NCI-H2227 treated with DMSO at 0.1 percent for 48 hours (cell line): ENCODE data around the gene HIGD2A.
"Not testable (repeated sequence)": the region's sequence is repeated elsewhere in the genome, so short reads cannot be mapped to it uniquely, and the experiment has no call there.

ENCODE experiments used
- DNase-seq: peaks from one replicate; lab custom pipeline; 2025; lab: John Stamatoyannopoulos, UW

The HIGD2A gene

GRCh38 chr5:176394881-176395675, 6.5 kb downstream of the HIGD2A start:
- no peak for DNase-seq

GRCh38 chr5:176396330-176396729, 7.8 kb downstream of the HIGD2A start:
- no peak for DNase-seq

GRCh38 chr5:176397736-176398420, 9.3 kb downstream of the HIGD2A start:
- DNase-seq: no peak

- no peak for DNase-seq
Observed at GRCh38 chr5:176400382-176401156, 12.0 kb downstream of the HIGD2A start.

- DNase-seq: no peak
Observed at GRCh38 chr5:176401281-176402205, 13.0 kb downstream of the HIGD2A start.

GRCh38 chr5:176405656-176406435, 17.3 kb downstream of the HIGD2A start:
- no peak for DNase-seq

- no peak for DNase-seq
Observed at GRCh38 chr5:176406436-176407052, 18.0 kb downstream of the HIGD2A start.

- no peak for DNase-seq
Observed at GRCh38 chr5:176407456-176408251, 19.1 kb downstream of the HIGD2A start.

- not testable (repeated sequence) for DNase-seq
Observed at GRCh38 chr5:176408252-176408573, 19.7 kb downstream of the HIGD2A start.

- DNase-seq: no peak
Observed at GRCh38 chr5:176408590-176408989, 20.0 kb downstream of the HIGD2A start.

GRCh38 chr5:176409765-176410164, 21.2 kb downstream of the HIGD2A start:
- no peak for DNase-seq

GRCh38 chr5:176410486-176411180, 22.1 kb downstream of the HIGD2A start:
- DNase-seq: no peak

- no peak for DNase-seq
Observed at GRCh38 chr5:176412517-176413254, 24.1 kb downstream of the HIGD2A start.

GRCh38 chr5:176413255-176413565, 24.7 kb downstream of the HIGD2A start:
- no peak for DNase-seq

- DNase-seq: no peak
Observed at GRCh38 chr5:176413709-176414191, 25.2 kb downstream of the HIGD2A start.

- DNase-seq: no peak
Observed at GRCh38 chr5:176414704-176415103, 26.2 kb downstream of the HIGD2A start.

GRCh38 chr5:176415240-176415951, 26.8 kb downstream of the HIGD2A start:
- no peak for DNase-seq
